DMS53 treated with DMSO at 0.1 percent for 48 hours (cell line): ENCODE data around the gene VPS13D.
A peak's percentile ranks its signal among the peaks of the same experiment; 100 is the strongest.
"Not testable (repeated sequence)": the region's sequence is repeated elsewhere in the genome, so short reads cannot be mapped to it uniquely, and the experiment has no call there.

ENCODE experiments used
- DNase-seq: peaks from one replicate; lab custom pipeline; 2025; ENCODE audit not compliant: unreplicated experiment; lab: John Stamatoyannopoulos, UW

VPS13D gene

GRCh38 chr1:12287869-12288268, 58.0 kb downstream of the VPS13D start:
- DNase-seq: no peak

- DNase-seq: no peak
These were observed 61.0 kb downstream of the VPS13D start for GRCh38 chr1:12290828-12291227.

DNA sequence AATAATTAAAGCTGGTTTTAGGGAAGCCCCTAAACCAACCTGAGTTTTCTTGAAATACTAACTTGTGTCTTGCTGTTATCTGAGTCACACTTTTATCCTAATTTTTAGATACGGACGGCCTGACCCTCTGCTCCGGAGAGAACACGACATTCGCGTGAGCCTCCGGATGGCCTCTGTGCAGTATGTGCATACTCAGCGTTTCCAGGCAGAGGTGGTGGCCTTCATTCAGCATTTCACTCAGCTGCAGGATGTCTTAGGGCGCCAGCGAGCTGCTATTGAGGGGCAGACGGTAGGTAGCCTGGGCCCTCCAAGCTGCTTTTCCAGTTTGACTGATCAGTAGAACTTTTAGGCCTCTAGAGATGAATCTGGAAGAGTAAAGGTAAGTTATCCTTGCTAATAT, 63.6 kb downstream of the VPS13D start:
- no peak for DNase-seq

GRCh38 chr1:12294076-12294475, 64.2 kb downstream of the VPS13D start:
- DNase-seq: no peak

DNA sequence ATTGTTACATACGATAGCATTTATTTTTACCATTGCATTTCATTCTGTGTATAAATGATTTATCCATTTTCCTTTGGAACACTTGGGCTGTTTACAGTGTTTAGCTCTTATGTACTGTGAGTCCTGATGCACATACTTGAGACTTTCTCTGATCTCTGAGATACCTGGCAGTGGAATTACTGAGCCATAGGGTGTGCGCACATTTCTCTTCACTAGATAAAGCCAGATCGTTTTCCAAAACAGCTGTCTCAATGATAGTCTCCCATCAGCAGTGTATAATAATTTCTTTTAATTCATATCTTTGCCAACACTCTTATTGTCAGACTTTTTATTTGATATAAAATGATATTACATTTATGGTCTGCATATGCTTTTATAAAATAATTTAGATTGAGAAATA, 66.2 kb downstream of the VPS13D start:
- DNase-seq: no peak

DNA sequence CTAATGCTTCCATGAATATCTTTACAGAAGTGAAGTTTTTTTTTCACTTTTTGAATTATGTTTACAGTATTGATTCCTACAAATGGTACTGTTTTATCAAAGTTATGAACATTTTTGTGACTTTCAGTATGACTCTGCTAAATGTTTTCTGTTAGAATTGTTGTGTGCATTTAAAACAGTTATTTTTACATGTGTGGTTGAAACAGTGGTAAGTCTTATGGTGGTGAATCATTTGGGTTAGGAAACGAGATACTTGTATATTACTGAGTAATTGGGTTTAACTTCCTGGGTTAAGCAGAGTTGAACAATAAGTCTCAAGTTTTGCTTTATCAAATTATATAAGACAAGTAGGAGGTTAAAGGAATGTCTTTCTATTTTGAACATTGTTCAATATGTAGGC, 66.8 kb downstream of the VPS13D start:
- no peak for DNase-seq

GRCh38 chr1:12300706-12301105, 70.9 kb downstream of the VPS13D start:
- DNase-seq: no peak

DNA sequence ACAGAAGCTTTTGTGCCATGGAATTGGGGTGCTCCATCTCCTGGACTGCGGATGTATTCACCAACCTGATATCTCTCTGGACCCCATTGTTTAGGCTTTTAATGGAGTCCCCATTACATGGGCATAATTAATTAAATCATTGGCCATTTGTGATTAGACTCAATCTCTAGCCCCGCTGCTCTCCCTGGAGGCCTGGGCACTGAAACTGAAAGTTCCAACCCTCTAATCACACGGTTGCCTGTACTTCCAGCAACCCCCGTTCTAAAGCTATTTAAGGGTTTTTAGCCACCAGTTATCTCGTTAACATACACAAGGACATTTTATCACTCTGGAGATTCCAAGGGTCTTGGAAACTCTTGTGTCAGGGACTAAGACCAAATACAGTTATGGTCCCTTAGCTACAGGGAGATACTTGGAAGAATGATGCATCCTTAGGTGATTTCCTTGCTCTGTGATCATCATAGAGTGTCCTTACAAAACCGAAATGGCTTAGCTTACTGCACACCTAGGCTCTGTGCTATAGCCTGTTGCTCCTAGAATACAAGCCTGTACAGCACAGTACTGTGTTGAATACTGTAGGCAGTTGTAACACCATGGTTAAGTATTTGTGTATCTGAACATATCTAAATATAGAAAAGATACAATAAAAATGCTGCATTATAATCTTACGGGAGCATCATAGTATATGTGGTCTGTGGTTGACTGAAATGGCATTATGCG, 71.8 kb downstream of the VPS13D start:
- no peak for DNase-seq

- no peak for DNase-seq
These were observed 73.1 kb downstream of the VPS13D start for GRCh38 chr1:12302798-12303447.

- DNase-seq: no peak
These were observed 75.5 kb downstream of the VPS13D start for GRCh38 chr1:12305377-12305776.

DNA sequence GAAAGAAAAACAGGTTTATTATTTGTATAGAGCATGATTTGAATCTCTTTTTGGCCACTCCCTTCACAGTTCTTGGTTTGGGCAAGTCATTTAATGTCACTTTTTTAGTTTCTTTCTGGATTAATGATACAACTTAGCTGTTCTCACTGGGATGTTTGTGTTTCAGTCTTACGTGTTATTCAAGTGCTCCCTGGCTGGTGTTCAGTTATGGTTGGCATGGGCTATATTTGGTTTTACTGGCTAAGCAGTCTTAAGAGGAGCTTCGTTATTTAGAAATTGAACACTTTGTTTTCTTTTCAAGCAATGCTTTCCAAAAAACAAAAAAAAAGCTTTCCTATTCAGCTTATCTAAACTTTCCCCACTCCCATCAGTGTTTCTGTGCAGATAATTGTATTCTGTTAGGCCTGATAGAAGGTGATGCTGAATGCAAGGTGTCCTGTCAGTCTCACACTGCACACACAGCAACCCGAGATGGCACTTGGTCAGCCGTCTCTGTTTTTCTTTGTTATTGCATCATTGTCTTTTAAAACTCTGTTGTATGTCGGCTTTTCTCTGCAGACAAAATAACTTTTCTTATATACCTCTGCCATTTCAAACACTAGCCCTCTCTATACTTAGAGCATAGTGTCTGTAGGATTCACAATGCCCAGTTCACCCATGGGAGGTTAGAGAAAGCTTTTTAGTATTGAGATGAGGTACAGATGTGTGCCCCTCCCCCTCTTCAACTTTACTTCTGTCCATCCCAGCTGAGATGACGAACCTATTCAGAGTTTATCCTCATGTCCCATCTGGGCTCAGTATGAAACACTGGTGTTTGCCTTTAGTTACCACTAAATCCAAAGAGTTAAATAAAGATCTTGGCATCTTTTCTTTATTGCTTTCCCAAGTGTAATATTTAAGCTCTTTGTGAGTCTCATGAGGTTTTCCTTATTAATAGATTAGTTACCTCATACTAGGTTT, 80.2 kb downstream of the VPS13D start:
- DNase-seq: no peak

GRCh38 chr1:12314333-12314903, 84.6 kb downstream of the VPS13D start:
- peak; percentile 35 for DNase-seq

DNA sequence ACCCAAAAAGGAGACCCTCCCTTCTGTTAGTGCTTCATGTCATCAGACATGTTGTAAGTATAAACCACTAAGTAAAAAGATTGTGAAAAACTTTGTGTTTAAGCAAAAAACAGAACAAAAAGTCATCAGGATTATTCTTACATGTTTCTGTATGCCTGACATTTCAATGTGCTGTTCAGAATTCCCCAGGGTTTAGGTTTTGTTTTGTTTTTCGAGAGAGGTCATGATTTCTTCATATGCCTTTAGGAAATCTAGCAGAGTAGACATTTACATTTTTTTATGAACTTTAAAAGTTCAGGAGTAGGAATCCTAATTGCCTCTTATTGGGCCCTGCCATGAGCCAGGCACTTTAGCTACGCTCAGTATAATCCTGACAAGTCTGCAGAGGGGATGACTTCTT, 85.3 kb downstream of the VPS13D start:
- DNase-seq: no peak

DNA sequence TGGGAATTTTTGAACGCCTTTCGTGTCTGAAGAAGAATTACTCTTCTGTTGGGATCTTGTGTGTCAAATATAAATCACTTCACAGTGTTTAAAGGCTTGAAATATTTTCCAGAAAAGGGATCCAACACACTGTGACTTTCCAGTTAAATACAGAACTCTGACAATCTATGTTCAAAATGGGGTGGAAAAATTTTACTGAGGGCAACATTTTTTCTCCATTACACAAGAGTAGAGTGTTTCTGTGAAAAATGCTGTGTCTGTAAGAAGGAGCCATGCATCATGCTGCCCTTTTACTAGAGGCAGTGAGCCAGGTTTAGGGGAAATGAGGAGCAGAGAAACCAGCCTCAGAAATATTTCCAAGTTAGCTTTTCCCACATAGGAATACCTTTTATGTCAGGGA, 86.5 kb downstream of the VPS13D start:
- no peak for DNase-seq

- no peak for DNase-seq
These were observed 90.7 kb downstream of the VPS13D start for GRCh38 chr1:12320486-12320885.

DNA sequence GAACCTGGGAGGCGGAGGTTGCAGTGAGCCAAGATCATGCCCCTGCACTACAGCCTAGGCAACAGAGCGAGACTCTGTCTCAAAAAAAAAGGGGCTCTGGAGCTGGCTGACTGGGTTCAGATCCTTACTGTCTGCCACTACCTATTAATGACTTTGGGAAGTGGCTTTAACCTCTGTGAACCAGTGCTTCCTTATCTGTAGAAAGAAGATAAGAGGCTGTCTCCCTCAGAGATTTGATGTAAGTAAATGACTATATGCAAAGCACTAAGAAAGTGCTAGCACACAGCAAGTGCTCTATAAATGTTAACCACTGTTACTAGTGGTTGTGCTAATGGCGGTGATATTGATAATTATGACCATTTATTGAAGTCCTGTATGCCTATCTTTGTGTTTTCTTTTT, 94.6 kb downstream of the VPS13D start:
- no peak for DNase-seq

DNA sequence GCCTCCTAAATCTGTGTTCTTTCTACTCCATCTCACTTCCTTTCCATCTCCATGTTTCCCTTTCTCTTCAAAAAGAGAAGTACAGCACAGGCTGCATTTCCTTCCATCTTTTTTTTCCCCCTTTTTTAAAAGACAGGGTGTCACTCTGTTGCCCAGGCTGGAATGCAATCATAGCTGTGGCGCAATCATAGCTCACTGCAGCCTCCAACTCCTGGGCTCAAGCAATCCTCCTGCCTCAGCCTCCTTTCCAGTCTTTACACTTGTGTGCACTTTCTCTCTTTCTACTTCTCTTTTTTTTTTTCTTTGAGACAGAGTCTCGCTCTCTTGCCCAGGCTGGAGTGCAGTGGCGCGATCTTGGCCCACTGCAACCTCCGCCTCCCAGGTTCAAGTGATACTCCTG, 95.1 kb downstream of the VPS13D start:
- not testable (repeated sequence) for DNase-seq

GRCh38 chr1:12326986-12327385, 97.2 kb downstream of the VPS13D start:
- DNase-seq: no peak

GRCh38 chr1:12327566-12327965, 97.7 kb downstream of the VPS13D start:
- DNase-seq: no peak

DNA sequence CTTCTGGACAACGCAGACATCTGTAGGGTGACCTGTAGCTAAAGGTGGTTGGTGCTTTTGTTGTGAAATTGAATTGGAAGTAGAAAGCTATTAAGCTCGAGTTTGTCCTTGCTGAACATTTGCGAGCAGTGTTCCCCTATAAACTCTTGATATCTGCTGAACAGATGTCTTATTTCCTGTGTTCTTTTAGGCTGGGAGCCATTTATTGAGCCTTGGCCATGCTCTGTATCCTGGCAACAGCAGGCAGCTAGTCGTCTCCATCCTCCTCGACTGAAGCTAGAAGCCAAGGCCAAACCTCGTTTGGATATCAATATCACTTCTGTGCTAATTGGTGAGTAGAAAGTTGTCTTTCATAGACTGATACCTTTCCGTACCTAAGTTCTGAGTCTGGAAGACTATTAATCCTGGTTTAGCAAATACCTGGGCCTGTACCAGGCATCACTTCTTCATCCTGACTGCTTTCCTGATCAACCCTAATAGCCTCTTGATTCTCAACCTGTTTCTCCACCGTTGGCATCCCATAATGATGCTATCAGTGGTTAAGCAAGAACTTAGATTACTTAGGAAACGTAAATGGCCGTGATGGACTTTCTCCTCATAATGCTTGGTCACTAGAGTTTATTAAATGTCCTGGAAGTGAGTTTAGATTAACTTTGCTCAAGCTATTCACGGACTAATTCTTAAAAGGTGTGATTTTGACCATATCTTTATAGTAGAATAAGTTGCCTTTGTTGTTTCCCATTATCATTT, 103.4 kb downstream of the VPS13D start:
- no peak for DNase-seq

- DNase-seq: no peak
These were observed 106.0 kb downstream of the VPS13D start for GRCh38 chr1:12335815-12336214.
